Measurements from ENCODE around the gene ZSWIM6. TPM values are rescaled to one million over a fixed set of nuclear protein-coding genes. Genes with fewer than 3 reads are reported as not detected.
A peak's percentile ranks its signal among the peaks of the same experiment; 100 is the strongest.

The ZSWIM6 gene
- total and polyA plus RNA-seq, 11 donors = 1.9 to 14.9 (median 6.3) TPM

DNA sequence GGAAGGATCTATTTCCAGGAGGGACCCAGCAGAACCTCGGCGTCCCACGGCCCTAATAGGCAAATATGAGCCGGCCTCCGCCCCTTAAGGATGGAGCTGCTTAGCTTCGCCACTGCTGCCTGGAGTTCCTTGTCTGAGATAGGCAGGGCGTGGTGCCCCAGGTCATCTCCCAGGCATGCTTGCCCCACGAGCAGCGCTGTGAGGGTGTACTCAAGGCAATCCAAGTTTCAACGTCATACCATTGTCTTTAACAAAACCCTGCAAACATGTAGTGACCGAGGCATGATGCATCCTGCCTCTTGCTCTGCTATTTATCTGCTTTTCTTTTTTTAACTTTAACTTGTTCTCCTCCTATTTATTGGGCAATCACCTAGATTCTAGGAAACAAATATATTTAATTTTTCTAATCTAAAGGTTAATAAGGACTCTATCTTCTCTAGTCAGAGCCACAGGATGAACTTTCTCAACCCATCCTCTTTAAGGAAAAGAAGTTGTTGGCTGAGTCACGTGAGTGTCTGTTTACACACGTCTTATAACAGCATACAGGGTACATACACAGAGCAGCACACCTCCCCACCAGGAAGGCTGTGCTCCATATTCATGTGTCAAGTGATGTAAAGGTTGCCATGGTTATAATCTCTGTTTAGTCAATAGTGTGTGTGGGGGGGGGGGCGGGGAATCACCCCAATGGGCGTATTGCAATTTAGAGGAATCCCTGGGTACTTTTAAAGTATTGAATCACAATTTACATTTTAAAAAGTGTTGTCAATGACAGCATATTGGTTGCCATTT lies 27.3 kb upstream of the ZSWIM6 start:
- WGBS, 4 donors = 45 to 58% (median 51%) methylated on average over 15 of the region's 15 CpGs
- intact Hi-C loops (cut with DNase I) = loop anchor here in 1 of 10 donors (10.0 kb wide), 1 partner anchor 130 kb away; no protein-coding TSS in a partner anchor
- no peak overlapping the region for H3K27ac ChIP-seq

GRCh38 chr5:61306531-61307131 lies 25.4 kb upstream of the ZSWIM6 start:
- H3K4me3 ChIP-seq = no peak overlapping the region
- H3K9me3 ChIP-seq = no peaks in the 10 kb centered on the region
- 84 to 90% (median 90%) methylated on average over 5 of the region's 5 CpGs for WGBS, 4 donors
- intact Hi-C loops (cut with DNase I) = loop anchor here in 1 of 10 donors (10.0 kb wide), 1 partner anchor 132 kb away; no protein-coding TSS in a partner anchor
- no peaks in the 10 kb centered on the region for H3K36me3 ChIP-seq
- TF ChIP-seq POLR2A (IDR thresholded peaks at IDR 0.05) = no peak
- H3K27me3 ChIP-seq = peaks cover 0 to 4% (median 0%) of the 10 kb centered on the region in 9 donors
- no peak for ATAC-seq
- DNase-seq = no peak
- peak overlapping the region in 1 of 12 donors; percentile 13 for H3K27ac ChIP-seq
- H3K4me1 ChIP-seq = peaks cover 0 to 26% (median 6%) of the 10 kb centered on the region in 12 donors

More for the DNA sequence above, 27.3 kb upstream of the ZSWIM6 start:
- DNase-seq (peak in 1 of 5 donors; percentile 36), ATAC-seq (peak; percentile 28 to 61 (median 38))
- no peak for TF ChIP-seq CTCF (IDR thresholded peaks at IDR 0.05)
- TF ChIP-seq POLR2A (IDR thresholded peaks at IDR 0.05) = no peak
- Histone ChIP-seq H3K4me3 (no peak overlapping the region), H3K36me3 (no peaks in the 10 kb centered on the region), H3K9me3 (no peaks in the 10 kb centered on the region), H3K4me1 (peaks cover 0 to 32% (median 7%) of the 10 kb centered on the region in 12 donors), H3K27me3 (peaks cover 0 to 4% (median 0%) of the 10 kb centered on the region in 9 donors)

- WGBS, 4 donors = 88 to 92% (median 91%) methylated on average over 3 of the region's 3 CpGs
Observed at GRCh38 chr5:61307191-61307590, 24.9 kb upstream of the ZSWIM6 start.

DNA sequence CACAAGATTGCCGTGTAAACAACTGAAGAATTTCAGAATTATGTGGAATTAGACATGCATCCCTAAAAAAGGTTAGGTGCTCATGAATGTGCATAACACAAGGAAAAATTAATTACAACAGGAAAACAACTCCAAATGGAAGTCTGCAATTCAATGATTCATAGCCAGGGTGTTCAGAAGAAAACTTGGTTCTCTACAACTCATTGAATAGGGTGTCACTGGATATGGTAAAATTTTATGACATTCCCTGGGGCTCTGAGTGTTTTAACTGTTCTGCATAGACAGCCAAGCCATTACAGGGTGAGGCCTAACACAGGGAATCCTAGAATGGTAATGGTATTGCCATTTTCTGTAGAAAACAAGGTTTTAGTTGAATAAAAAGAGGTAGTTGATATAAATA lies 24.4 kb upstream of the ZSWIM6 start:
- intact Hi-C loops (cut with DNase I) = loop anchor here in 1 of 10 donors (10.0 kb wide), 1 partner anchor 133 kb away; no protein-coding TSS in a partner anchor
- H3K4me3 ChIP-seq = no peak overlapping the region
- H3K27ac ChIP-seq = no peak overlapping the region
- TF ChIP-seq CTCF (IDR thresholded peaks at IDR 0.05) = no peak
- TF ChIP-seq POLR2A (IDR thresholded peaks at IDR 0.05) = no peak
- no peaks in the 10 kb centered on the region for H3K9me3 ChIP-seq
- DNase-seq (no peak), ATAC-seq (no peak)
- H3K4me1 ChIP-seq = peaks cover 0 to 21% (median 4%) of the 10 kb centered on the region in 12 donors
- peaks cover 0 to 4% (median 0%) of the 10 kb centered on the region in 9 donors for H3K27me3 ChIP-seq
- 97 to 100% (median 100%) methylated on average over 1 of the region's 1 CpG for WGBS, 4 donors
- H3K36me3 ChIP-seq = no peaks in the 10 kb centered on the region

More at GRCh38 chr5:61307191-61307590, 24.9 kb upstream of the ZSWIM6 start:
- DNase-seq = no peak
- TF ChIP-seq CTCF (IDR thresholded peaks at IDR 0.05) (no peak), POLR2A (IDR thresholded peaks at IDR 0.05) (no peak)
- no peak for ATAC-seq
- H3K27me3 ChIP-seq = peaks cover 0 to 4% (median 0%) of the 10 kb centered on the region in 9 donors
- peaks cover 0 to 24% (median 5%) of the 10 kb centered on the region in 12 donors for H3K4me1 ChIP-seq
- H3K4me3 ChIP-seq = no peak overlapping the region
- no peak overlapping the region for H3K27ac ChIP-seq
- intact Hi-C loops (cut with DNase I) = loop anchor here in 1 of 10 donors (10.0 kb wide), 1 partner anchor 132 kb away; no protein-coding TSS in a partner anchor
- no peaks in the 10 kb centered on the region for H3K36me3 ChIP-seq
- no peaks in the 10 kb centered on the region for H3K9me3 ChIP-seq

All from heart left ventricle (tissue), 16 donors.